ENCODE data around the gene FAM234B.

GRCh38 chr12:13127444-13127843 is 83.3 kb downstream of the FAM234B start:
- TF ChIP-seq CTCF (IDR thresholded peaks at IDR 0.05; ENCODE audit: low read depth, low read length) (no peak), POLR2A (IDR thresholded peaks at IDR 0.05; ENCODE audit: extremely low read depth, insufficient read length) (no peak), MAX (IDR thresholded peaks at IDR 0.05; ENCODE audit: low read depth, low read length) (no peak), MYC (IDR thresholded peaks at IDR 0.05; ENCODE audit: low read depth, low read length) (no peak)

Measured in NB4 (cell line).